HepG2 (cell line): ENCODE results near the gene ZBTB46. TPM values are rescaled to one million over a fixed set of nuclear protein-coding genes. Genes with fewer than 3 reads are reported as not detected.

ENCODE experiments used
- NCOA1 ChIP-seq: sonication (generic); formaldehyde crosslinking; IDR thresholded peaks from 2 replicates; pipeline ENCODE4 v1.9.0; 2021; ENCODE audit warnings: missing genetic modification reagents
- SRSF1 ChIP-seq: fragments of 200-400 bp; formaldehyde crosslinking; optimal IDR thresholded peaks from 2 replicates; pipeline ENCODE3; 2017; ENCODE audit warnings: mild to moderate bottlenecking, low read depth, low read length, moderate library complexity
- ZNF256 ChIP-seq: sonication (generic); formaldehyde crosslinking; conservative IDR thresholded peaks from 2 replicates; pipeline ENCODE4 v1.4.0; 2020; ENCODE audit warnings: missing genetic modification reagents
- polyA plus RNA-seq, 8 experiments: library from polyadenylated mRNA; depleted of rRNA in 3 of 8; stranded (reverse) in 7 of 8; unstranded in 1 of 8; fragments of >200 nt; fragmentation: Illumina TruSeq in 4 of 8; extraction: Trizol in 4 of 8; gene quantifications; 2 replicates each; pipeline versions ENCODE4 v1.2.1 to v1.2.3, GENCODE V29; 2011 to 2016; ENCODE audit warnings: low read depth in 4 of 8, missing spikeins in 1 of 8, mixed read lengths in 1 of 8; ENCODE audit not compliant: insufficient read depth in 1 of 8
- total RNA-seq, 5 experiments: library from RNA; depleted of rRNA; stranded (reverse); fragments of >200 nt; fragmentation: Illumina TruSeq; extraction: Trizol; gene quantifications; 2 replicates each; pipeline ENCODE4 v1.2.3, GENCODE V29; 2016; ENCODE audit warnings: low read depth in 1 of 5
- TF ChIP-seq, protein P1 (sequence below), 2 experiments: sonication (generic) in 1 of 2; formaldehyde crosslinking in 1 of 2; IDR thresholded peaks; 2 replicates each; pipeline versions ENCODE4 v1.6.1 to v1.9.0; 2014 to 2022; ENCODE audit warnings: antibody characterized with exemption in 1 of 2, borderline replicate concordance in 1 of 2, inconsistent platforms in 1 of 2, low read depth in 1 of 2, missing genetic modification reagents in 1 of 2

Gene ZBTB46
- total and polyA plus RNA-seq, 2 of the 13 experiments (the other 11 are each of a cell fraction or from before 2014, with no cell fraction given), result 1.6 to 13.5 TPM

DNA sequence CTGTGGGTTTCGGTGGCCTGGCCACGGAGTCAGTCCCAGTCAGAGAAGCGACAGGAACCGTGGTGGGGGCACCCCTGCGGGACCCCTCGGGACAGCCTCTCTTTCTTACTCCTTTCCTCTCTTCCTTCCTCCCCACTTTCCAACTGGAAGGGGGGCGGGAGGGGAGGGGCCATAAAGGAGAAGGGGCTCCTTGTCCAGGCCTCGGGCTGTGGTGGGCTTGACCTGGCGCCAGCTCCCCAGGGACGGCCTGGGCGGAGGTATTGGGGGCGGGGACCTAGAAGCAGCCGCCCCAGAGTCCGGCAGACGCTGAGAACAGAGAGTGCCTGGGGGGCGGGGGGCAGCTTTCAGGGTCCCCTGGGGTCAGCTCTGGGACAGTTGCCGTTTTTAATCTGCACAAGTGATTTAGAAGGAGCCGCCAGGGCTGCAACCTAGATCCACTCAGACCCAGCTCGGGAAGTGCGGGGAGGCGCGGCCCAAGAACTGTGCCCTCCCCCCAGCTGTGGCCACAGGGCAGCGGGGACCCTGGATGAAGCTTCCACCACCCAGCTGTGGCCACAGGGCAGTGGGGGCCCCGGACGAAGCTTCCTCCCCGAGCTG is 23.8 kb upstream of the ZBTB46 start (continued):
- TF ChIP-seq, protein P1, sequence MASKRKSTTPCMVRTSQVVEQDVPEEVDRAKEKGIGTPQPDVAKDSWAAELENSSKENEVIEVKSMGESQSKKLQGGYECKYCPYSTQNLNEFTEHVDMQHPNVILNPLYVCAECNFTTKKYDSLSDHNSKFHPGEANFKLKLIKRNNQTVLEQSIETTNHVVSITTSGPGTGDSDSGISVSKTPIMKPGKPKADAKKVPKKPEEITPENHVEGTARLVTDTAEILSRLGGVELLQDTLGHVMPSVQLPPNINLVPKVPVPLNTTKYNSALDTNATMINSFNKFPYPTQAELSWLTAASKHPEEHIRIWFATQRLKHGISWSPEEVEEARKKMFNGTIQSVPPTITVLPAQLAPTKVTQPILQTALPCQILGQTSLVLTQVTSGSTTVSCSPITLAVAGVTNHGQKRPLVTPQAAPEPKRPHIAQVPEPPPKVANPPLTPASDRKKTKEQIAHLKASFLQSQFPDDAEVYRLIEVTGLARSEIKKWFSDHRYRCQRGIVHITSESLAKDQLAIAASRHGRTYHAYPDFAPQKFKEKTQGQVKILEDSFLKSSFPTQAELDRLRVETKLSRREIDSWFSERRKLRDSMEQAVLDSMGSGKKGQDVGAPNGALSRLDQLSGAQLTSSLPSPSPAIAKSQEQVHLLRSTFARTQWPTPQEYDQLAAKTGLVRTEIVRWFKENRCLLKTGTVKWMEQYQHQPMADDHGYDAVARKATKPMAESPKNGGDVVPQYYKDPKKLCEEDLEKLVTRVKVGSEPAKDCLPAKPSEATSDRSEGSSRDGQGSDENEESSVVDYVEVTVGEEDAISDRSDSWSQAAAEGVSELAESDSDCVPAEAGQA (IDR thresholded peaks at IDR 0.05; ENCODE audit: low read depth), result no peak
- TF ChIP-seq, protein P1 (CRISPR knock-in tag; IDR thresholded peaks at IDR 0.05; ENCODE audit: borderline replicate concordance), result no peak
- peak; percentile 50 for TF ChIP-seq SRSF1
- TF ChIP-seq ZNF256 (CRISPR knock-in tag), result no peak
- TF ChIP-seq NCOA1 (CRISPR knock-in tag), result 0 out of 2 replicates have a peak, but pooled peaks have one; percentile 60
